Right lobe of liver (tissue), 6 donors: Measurements from ENCODE around the gene SIGLEC12. TPM values are rescaled to one million over a fixed set of nuclear protein-coding genes. Genes with fewer than 3 reads are reported as not detected.

ENCODE experiments used
- ATAC-seq, 4 donors: fragments of 200-7000 bp; cut with Tn5 transposase; one replicate each; pipeline ENCODE4 v1.9.1; 2020; ENCODE audit warnings: mild to moderate bottlenecking in 4 of 4, moderate library complexity in 4 of 4
- DNase-seq, 3 donors: peaks; one replicate each; pipeline ENCODE4 v3.0.0-alpha.2; 2020
- H3K27ac ChIP-seq, 3 donors: fragments of 200-600 bp; one replicate each; pipeline ENCODE4 v1.8.0; 2022
- H3K27me3 ChIP-seq, 2 donors: fragments of 200-600 bp; one replicate each; pipeline ENCODE4 v1.8.0; 2022
- H3K36me3 ChIP-seq, 4 donors: fragments of 200-600 bp; sonication (generic) in 1 of 4; one replicate each; pipeline versions ENCODE4 v1.5.1 to v1.8.0; 2017 to 2022; ENCODE audit warnings: control low read depth in 1 of 4
- H3K4me1 ChIP-seq, 4 donors: fragments of 200-600 bp; sonication (generic) in 1 of 4; one replicate each; pipeline versions ENCODE4 v1.5.1 to v1.8.0; 2017 to 2022; ENCODE audit warnings: control low read depth in 1 of 4
- H3K4me3 ChIP-seq, 3 donors: fragments of 200-600 bp; one replicate each; pipeline ENCODE4 v1.8.0; 2022
- H3K9me3 ChIP-seq, 4 donors: fragments of 200-600 bp; sonication (generic) in 1 of 4; one replicate each; pipeline versions ENCODE4 v1.5.1 to v1.8.0; 2017 to 2022; ENCODE audit warnings: control low read depth in 1 of 4
- CTCF ChIP-seq, 4 donors: fragments of 200-600 bp in 3 of 4; fragments of 450-650 bp in 1 of 4; IDR thresholded peaks; one replicate each; pipeline versions ENCODE4 v1.5.1 to v1.8.0; 2016 to 2022; ENCODE audit warnings: antibody characterized with exemption in 4 of 4, mild to moderate bottlenecking in 2 of 4
- POLR2A ChIP-seq: fragments of 450-650 bp; IDR thresholded peaks from one replicate; pipeline ENCODE4 v1.6.1; 2017; ENCODE audit warnings: antibody characterized with exemption, mild to moderate bottlenecking
- WGBS: methylation state at CpG from one replicate; pipeline ENCODE4 v1.1.6; 2018; ENCODE audit warnings: low coverage, low lambda C conversion rate; ENCODE audit not compliant: insufficient coverage; ENCODE audit errors: missing lambda C conversion rate; 5-methylcytosine and 5-hydroxymethylcytosine counted together
- intact Hi-C, 2 donors: fragments of 100-400 bp; cut with DNase I; formaldehyde crosslinking; loops; one replicate each; pipeline versions ENCODE4 v1.11.2 to v1.14.1; 2022
- total RNA-seq, 6 experiments: library from RNA; depleted of rRNA in 2 of 6; stranded (reverse); fragments of >200 nt in 2 of 6; fragmentation: NEBNext Ultra II Directional in 3 of 6; extraction: Animal tissue kit (Norgen Biotek cat#: 25700) in 3 of 6; gene quantifications; one replicate each; pipeline versions ENCODE4 v1.1.0 to v1.2.4, GENCODE V29; 2016 to 2023
- donor health status: DM: no; HTN: yes; CAD: no.
- donor health status: DM: no; HTN: no; CAD: no.
- donor health status: DM: no; HTN: no; CAD: no.
- donor health status: DM: no; HTN: yes; CAD: no.
- donor health status: DM: no; HTN: yes; CAD: no.

The SIGLEC12 gene
- total RNA-seq, 6 experiments from 2014 or later, result 0.12 to 0.63 (median 0.33) TPM; not detected in 1

DNA sequence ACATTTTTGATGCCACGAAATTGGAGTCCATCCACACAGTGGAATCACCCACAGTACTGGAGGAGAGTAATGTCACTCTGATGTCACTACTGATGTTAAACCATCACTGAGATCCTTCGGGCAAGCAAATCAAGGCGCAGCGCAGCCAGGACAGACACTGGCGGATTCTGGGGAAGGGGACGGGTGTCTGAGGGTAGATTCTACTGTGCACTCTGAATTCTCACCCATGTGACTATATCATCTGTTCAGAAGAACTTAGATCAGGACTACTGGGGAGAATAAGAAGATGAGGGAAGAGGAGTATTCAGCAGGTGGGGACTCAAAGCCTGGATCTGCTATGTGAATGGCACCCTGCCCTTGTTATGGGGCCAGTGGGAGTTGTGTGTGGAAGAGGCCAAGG lies 42.4 kb upstream of the SIGLEC12 start:
- Histone ChIP-seq H3K4me1 (no peaks in the 10 kb centered on the region), H3K27me3 (no peaks in the 10 kb centered on the region), H3K36me3 (no peaks in the 10 kb centered on the region), H3K27ac (no peak overlapping the region), H3K4me3 (no peak overlapping the region), H3K9me3 (no peaks in the 10 kb centered on the region)
- WGBS, result 62% methylated on average over 6 of the region's 6 CpGs
- no peak for ATAC-seq
- no peak for TF ChIP-seq POLR2A
- TF ChIP-seq CTCF (IDR thresholded peaks at IDR 0.05), result no peak
- no peak for DNase-seq
- intact Hi-C loops, result no loop called here

GRCh38 chr19:51542699-51543098 lies 41.1 kb upstream of the SIGLEC12 start:
- DNase-seq (no peak), ATAC-seq (no peak)
- intact Hi-C loops, result no loop called here

DNA sequence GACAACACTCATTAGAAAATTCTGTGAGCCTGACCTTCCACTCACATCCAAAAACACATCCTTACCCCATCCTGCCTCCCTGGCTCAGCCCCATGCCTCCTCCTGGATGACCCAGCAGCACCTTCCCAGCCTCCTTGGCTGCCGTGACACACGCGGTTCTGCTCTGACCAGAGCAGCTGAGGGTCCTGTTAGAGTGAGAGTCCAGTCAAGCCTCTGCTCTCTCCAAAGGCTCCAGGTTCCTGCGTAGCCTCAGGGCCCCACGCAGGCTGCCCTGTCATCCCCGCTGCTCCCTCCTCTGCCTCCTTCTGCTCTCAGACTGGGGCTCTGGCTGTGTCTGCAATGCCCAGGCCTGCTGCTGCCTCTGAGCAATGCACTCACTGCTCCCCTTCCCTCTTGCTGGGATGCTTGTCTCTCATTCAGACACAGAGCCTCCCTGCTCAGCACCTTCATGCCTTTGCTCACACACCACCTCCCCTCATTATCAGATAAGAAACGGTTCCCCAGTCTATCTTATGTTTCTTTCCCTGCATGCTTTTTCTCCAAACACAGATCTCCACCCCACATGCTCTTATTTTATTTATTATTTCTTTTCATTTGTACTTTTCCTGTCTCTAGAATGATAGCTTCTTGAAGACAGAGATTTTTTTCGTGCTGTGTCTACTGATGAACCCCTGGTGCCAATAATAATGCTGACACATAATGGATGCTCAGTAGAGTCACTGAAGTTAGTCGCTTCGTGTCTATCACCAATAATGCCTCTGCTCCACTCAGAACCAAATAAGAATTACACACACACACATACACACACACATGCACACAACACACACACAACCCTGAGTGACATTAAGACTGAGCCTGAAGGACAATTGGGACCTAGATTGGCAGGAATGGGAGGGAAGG lies 40.1 kb upstream of the SIGLEC12 start:
- no peak for TF ChIP-seq CTCF (IDR thresholded peaks at IDR 0.05)
- TF ChIP-seq POLR2A, result no peak
- ATAC-seq, result no peak
- Histone ChIP-seq H3K4me3 (no peak overlapping the region), H3K27ac (no peak overlapping the region), H3K36me3 (no peaks in the 10 kb centered on the region), H3K9me3 (no peaks in the 10 kb centered on the region), H3K4me1 (no peaks in the 10 kb centered on the region), H3K27me3 (no peaks in the 10 kb centered on the region)
- intact Hi-C loops, result no loop called here
- WGBS, result 57% methylated on average over 7 of the region's 10 CpGs
- no peak for DNase-seq

More at GRCh38 chr19:51542699-51543098, 41.1 kb upstream of the SIGLEC12 start:
- Histone ChIP-seq H3K36me3 (no peaks in the 10 kb centered on the region), H3K9me3 (no peaks in the 10 kb centered on the region), H3K4me1 (no peaks in the 10 kb centered on the region), H3K4me3 (no peak overlapping the region), H3K27me3 (no peaks in the 10 kb centered on the region), H3K27ac (no peak overlapping the region)
- TF ChIP-seq POLR2A, result no peak
- no peak for TF ChIP-seq CTCF (IDR thresholded peaks at IDR 0.05)
- WGBS, result 30% methylated on average over 2 of the region's 5 CpGs

DNA sequence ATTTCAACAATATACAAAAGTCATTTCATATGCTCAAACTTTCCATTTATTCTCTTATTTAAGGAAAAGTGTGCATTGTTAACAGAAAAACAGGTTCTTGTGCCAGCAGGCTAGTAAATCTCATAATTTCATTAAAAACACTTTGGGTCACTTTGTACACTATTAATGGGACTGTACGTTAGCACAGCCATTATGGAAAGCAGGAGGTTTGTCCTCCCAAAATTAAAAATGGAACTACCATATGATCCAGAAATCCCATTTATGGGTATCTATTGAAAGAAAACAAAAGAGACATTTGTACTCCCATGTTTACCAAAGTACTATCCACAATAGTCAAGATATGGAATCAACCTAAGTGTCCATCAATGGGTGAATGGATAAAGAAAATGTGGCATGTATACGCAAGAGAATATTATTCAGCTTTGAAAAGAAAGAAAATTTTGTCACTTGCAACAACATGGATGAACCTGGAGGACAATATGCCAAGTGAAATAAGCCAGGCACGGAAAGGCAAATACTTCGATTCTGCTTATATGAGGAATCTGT lies 38.3 kb upstream of the SIGLEC12 start:
- ATAC-seq (no peak), DNase-seq (no peak)
- Histone ChIP-seq H3K27ac (no peak overlapping the region), H3K4me3 (no peak overlapping the region), H3K4me1 (no peaks in the 10 kb centered on the region), H3K36me3 (no peaks in the 10 kb centered on the region), H3K27me3 (no peaks in the 10 kb centered on the region), H3K9me3 (no peaks in the 10 kb centered on the region)
- TF ChIP-seq CTCF (IDR thresholded peaks at IDR 0.05), result no peak
- no peak for TF ChIP-seq POLR2A
- intact Hi-C loops, result no loop called here
- WGBS, result 69% methylated on average over 4 of the region's 4 CpGs
